ENCODE data around the gene NEO1. TPM values are rescaled to one million over a fixed set of nuclear protein-coding genes. Genes with fewer than 3 reads are reported as not detected.

The NEO1 gene
- total RNA-seq, 2 donors from 2014 or later: 14.4 to 15.9 TPM

DNA sequence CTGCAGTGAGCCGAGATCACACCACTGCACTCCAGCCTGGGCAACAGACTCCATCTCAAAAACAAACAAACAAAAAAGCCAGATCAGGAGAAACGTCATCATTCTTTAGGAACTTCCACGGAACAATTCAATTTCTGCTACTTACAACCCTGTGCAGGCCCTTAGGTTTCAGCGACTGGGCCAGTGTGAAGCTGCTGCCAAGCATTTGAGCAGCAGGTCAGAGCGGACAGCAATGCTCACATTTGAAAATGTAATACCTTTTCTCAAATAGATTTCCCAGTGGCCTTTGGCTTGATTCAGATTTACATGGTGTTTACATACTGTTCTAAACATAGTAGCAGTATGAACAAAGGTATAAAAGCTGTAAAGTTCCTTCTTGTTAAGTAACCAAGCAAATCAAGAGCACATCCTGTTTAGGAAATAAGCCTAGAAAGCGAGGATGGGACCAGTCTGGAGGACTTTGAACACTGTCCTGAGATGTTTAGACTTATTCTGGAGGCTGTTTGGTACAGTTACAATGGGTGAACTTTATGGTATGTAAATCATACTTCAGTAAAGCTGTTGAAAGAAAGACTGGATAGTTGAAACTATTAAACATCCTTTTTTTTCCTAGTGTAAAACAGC, 175.3 kb downstream of the NEO1 start:
- Histone ChIP-seq H3K4me1 (no peaks in the 10 kb centered on the region), H3K27me3 (no peaks in the 10 kb centered on the region), H3K9me3 (no peaks in the 10 kb centered on the region), H3K4me3 (no peak overlapping the region), H3K27ac (no peak overlapping the region), H3K36me3 (no peaks in the 10 kb centered on the region)
- TF ChIP-seq, protein P1, sequence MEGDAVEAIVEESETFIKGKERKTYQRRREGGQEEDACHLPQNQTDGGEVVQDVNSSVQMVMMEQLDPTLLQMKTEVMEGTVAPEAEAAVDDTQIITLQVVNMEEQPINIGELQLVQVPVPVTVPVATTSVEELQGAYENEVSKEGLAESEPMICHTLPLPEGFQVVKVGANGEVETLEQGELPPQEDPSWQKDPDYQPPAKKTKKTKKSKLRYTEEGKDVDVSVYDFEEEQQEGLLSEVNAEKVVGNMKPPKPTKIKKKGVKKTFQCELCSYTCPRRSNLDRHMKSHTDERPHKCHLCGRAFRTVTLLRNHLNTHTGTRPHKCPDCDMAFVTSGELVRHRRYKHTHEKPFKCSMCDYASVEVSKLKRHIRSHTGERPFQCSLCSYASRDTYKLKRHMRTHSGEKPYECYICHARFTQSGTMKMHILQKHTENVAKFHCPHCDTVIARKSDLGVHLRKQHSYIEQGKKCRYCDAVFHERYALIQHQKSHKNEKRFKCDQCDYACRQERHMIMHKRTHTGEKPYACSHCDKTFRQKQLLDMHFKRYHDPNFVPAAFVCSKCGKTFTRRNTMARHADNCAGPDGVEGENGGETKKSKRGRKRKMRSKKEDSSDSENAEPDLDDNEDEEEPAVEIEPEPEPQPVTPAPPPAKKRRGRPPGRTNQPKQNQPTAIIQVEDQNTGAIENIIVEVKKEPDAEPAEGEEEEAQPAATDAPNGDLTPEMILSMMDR (IDR thresholded peaks at IDR 0.05): no peak
- no peak for DNase-seq (ENCODE audit: low spot score)

DNA sequence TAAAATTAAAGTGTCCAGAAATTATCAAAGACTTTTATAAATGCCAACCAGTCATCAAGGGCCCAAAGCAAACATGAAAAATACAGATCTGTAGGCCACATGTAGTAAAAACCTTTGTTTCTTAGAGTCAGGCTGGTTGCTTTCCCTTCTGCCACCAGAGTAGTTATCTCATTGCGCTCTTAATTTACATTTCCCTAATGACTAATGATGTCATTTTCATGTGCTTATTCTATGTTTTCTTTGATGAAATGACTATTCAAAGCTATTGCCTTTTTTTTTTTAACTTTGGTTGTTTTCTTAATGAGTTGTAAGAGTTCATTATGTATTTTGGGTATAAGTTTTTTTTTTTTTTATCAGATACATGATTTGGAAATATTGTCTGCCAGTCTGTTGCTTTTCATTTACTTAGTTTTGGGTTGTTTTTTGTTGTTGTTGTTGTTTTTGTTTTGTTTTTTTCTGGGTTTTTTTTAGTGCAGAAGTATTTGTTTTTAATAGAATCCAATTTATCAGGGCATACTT, 175.9 kb downstream of the NEO1 start:
- no peak for DNase-seq (ENCODE audit: low spot score)
- Histone ChIP-seq H3K27me3 (no peaks in the 10 kb centered on the region), H3K4me1 (no peaks in the 10 kb centered on the region), H3K27ac (no peak overlapping the region), H3K4me3 (no peak overlapping the region), H3K9me3 (no peaks in the 10 kb centered on the region), H3K36me3 (no peaks in the 10 kb centered on the region)
- TF ChIP-seq, protein P1 (IDR thresholded peaks at IDR 0.05): no peak

DNA sequence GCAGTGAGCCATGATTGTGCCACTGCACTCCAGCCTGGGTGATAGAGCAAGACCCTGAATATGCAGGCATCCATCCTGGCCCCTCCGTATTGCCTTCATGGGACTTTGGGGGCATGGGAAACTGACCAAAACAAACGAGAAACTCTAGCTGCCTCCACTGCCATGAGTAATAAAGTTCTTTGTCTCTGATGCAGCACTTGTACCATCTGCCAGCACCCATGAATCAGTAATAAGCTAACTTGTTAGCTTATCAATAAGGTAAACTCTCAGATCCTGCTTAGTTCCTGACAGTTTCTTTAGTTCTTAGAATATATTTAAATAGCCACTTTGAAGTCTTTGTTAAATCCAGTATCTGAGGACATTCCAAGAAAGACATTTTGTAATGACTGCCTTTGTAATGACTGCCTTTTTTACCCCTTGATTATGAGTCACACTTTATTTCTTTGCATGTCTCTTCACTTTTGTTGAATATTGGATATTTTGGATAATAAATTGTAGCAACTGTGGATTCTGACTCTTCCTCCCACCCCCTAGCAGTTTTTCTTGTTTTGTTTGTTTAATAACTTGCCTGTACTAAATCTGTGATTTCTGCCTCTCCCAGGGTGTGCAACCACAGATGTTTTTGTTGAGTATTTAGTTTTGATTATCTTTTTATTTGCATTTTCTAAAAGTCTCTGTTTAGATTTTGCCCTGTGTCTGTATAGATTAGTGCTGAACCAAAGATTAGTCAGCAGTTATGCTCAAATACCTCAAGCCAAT, 179.6 kb downstream of the NEO1 start:
- H3K9me3 ChIP-seq: no peaks in the 10 kb centered on the region
- no peak for DNase-seq (ENCODE audit: low spot score)
- no peaks in the 10 kb centered on the region for H3K4me1 ChIP-seq
- H3K27ac ChIP-seq: no peak overlapping the region
- H3K36me3 ChIP-seq: peaks cover 3% of the 10 kb centered on the region
- no peak overlapping the region for H3K4me3 ChIP-seq
- no peaks in the 10 kb centered on the region for H3K27me3 ChIP-seq
- TF ChIP-seq, protein P1 (IDR thresholded peaks at IDR 0.05): no peak

DNA sequence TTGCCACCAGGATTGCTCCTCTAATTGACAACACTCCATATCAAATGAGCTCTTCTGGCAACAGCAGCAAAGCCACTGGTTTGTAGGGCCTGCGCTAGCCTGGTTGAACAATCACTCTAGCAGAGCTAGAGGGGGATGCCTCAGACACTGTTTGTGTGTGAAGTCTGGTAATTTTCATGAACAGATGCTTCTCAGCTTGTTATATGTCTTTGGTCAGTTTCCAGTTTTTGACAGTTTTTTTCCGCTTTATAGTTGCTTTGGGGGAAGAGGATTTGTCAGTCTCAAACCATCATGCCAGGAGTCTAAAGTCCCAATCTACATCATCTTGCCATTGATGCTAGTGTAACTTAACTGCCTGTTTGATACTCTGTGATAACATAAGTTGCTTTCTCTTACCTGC, 180.5 kb downstream of the NEO1 start:
- Histone ChIP-seq H3K27me3 (no peaks in the 10 kb centered on the region), H3K4me1 (no peaks in the 10 kb centered on the region), H3K27ac (no peak overlapping the region), H3K36me3 (peaks cover 3% of the 10 kb centered on the region), H3K4me3 (no peak overlapping the region), H3K9me3 (no peaks in the 10 kb centered on the region)
- no peak for DNase-seq (ENCODE audit: low spot score)
- TF ChIP-seq, protein P1 (IDR thresholded peaks at IDR 0.05): no peak

DNA sequence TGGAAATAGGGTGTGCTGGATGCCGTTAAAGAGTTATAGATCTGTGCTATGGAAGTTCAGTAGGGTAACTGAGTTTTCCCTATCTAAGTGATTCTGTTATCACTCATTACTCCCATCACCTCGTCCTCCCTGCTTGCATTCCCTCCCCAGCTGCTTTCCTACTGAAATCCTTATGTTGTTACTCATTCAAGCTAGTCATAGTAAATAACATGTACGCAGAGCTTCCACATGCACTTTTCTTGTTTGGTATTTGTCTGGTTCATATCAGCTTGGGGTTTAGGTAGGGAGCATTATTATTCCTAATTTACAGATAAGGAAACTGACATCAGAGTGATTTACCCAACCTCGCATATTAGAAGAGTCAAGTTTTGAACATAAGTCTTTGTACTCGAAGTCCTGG, 181.4 kb downstream of the NEO1 start:
- no peaks in the 10 kb centered on the region for H3K27me3 ChIP-seq
- no peak overlapping the region for H3K27ac ChIP-seq
- TF ChIP-seq, protein P1 (IDR thresholded peaks at IDR 0.05): no peak
- H3K9me3 ChIP-seq: no peaks in the 10 kb centered on the region
- peaks cover 3% of the 10 kb centered on the region for H3K36me3 ChIP-seq
- no peak for DNase-seq (ENCODE audit: low spot score)
- no peaks in the 10 kb centered on the region for H3K4me1 ChIP-seq
- H3K4me3 ChIP-seq: no peak overlapping the region

Data from right atrium auricular region (tissue), 2 donors.